Ishikawa (cell line): ENCODE data around the gene FOXA2.

Experiments
- CREB1 ChIP-seq: IDR thresholded peaks from 2 replicates; pipeline ENCODE4 v1.6.1; 2012; ENCODE audit warnings: low read depth
- EP300 ChIP-seq: IDR thresholded peaks from 2 replicates; pipeline ENCODE4 v1.6.1; 2012; ENCODE audit warnings: borderline replicate concordance
- TAF1 ChIP-seq: IDR thresholded peaks from 2 replicates; pipeline ENCODE4 v1.6.1; 2012; ENCODE audit warnings: low read depth, mild to moderate bottlenecking
- YY1 ChIP-seq: IDR thresholded peaks from 2 replicates; pipeline ENCODE4 v1.6.1; 2012; ENCODE audit warnings: low read depth
- TF ChIP-seq, protein P1 (sequence below): IDR thresholded peaks from 2 replicates; pipeline ENCODE4 v1.6.1; 2012

DNA sequence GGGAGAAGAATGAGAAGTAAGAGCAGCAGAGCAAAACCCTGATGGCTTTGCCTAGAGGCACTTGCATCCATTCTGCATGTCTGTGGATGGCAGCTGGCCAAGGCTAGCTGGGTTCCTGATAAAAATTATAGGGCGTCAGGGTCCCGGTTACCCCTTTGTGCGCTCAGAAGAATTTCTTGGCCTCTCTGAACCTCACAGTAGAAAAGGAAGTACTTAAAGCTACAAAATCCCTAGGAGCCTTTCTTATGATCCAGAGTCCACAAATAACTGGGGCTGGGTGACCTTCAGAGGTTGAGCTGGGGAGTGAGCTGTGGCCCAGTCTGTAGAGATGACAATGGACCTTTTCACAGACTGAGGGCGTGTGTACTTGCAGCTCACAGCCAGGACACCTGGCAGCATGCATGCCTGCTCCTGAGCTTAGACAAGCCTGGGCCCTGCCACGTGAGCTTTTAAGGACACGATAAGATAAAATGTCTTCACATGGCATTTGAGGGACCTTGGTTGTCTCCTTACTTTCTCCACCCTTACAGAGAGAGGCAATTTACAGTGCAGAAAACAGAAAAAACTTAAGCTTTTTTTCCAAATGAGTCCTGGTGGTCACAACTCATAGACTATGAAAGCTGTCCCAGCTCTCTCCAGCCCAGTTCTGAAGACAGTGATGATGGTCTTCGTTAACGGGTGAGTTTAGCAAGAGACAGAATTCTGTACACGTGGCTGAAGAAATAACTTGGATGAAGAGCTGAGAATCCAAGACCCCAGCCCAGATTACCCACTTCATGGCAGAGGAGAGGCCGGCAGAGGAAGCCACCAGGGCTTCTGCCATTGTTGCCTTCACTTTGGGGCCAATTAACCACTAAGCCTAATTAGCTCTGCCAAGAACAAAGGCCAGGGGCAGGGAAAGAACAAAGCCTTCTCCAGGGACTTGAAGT lies 50.3 kb downstream of the FOXA2 start:
- TF ChIP-seq EP300 = no peak
- TF ChIP-seq TAF1 = no peak
- TF ChIP-seq CREB1 = no peak
- no peak for TF ChIP-seq YY1
- TF ChIP-seq, protein P1, sequence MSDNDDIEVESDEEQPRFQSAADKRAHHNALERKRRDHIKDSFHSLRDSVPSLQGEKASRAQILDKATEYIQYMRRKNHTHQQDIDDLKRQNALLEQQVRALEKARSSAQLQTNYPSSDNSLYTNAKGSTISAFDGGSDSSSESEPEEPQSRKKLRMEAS = no peak
